ENCODE results near the gene TRPM2. TPM values are rescaled to one million over a fixed set of nuclear protein-coding genes. Genes with fewer than 3 reads are reported as not detected.
"Not testable (repeated sequence)": the region's sequence is repeated elsewhere in the genome, so short reads cannot be mapped to it uniquely, and the experiment has no call there.

Gene TRPM2
- total RNA-seq, 1 donor from 2014 or later = 0.09 TPM

DNA sequence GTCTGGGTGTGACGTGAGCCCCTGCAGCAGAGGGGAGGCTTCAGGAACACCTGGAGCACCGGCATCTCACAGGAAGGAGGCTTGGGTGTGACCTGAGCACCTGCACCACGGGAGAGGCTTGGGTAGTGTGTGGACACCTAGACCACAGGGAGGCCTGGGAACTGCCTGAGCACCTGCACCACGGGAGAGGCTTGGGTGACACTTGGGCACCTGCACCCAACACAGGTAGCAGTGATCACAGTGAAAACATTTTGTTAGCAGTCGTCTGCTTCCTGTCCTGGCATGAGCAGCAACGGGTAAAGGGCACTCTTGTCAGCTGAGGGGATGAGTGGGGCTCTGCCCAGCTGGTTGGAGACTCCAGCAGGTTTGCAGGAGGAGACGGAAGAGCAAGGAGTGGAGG lies 124.3 kb downstream of the TRPM2 start:
- Mint-ChIP-seq H3K9me3 (no peaks in the 10 kb centered on the region), H3K4me1 (no peaks in the 10 kb centered on the region), H3K27ac (no peak overlapping the region), H3K36me3 (no peaks in the 10 kb centered on the region), H3K27me3 (ENCODE audit: low read depth) (no peaks in the 10 kb centered on the region), H3K4me3 (no peak overlapping the region)
- TF ChIP-seq, protein P1, sequence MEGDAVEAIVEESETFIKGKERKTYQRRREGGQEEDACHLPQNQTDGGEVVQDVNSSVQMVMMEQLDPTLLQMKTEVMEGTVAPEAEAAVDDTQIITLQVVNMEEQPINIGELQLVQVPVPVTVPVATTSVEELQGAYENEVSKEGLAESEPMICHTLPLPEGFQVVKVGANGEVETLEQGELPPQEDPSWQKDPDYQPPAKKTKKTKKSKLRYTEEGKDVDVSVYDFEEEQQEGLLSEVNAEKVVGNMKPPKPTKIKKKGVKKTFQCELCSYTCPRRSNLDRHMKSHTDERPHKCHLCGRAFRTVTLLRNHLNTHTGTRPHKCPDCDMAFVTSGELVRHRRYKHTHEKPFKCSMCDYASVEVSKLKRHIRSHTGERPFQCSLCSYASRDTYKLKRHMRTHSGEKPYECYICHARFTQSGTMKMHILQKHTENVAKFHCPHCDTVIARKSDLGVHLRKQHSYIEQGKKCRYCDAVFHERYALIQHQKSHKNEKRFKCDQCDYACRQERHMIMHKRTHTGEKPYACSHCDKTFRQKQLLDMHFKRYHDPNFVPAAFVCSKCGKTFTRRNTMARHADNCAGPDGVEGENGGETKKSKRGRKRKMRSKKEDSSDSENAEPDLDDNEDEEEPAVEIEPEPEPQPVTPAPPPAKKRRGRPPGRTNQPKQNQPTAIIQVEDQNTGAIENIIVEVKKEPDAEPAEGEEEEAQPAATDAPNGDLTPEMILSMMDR (IDR thresholded peaks at IDR 0.05; ENCODE audit: unreplicated experiment) = no peak
- DNase-seq (ENCODE audit: low spot score in 2 of 2, unreplicated experiment in 2 of 2) = no peak

DNA sequence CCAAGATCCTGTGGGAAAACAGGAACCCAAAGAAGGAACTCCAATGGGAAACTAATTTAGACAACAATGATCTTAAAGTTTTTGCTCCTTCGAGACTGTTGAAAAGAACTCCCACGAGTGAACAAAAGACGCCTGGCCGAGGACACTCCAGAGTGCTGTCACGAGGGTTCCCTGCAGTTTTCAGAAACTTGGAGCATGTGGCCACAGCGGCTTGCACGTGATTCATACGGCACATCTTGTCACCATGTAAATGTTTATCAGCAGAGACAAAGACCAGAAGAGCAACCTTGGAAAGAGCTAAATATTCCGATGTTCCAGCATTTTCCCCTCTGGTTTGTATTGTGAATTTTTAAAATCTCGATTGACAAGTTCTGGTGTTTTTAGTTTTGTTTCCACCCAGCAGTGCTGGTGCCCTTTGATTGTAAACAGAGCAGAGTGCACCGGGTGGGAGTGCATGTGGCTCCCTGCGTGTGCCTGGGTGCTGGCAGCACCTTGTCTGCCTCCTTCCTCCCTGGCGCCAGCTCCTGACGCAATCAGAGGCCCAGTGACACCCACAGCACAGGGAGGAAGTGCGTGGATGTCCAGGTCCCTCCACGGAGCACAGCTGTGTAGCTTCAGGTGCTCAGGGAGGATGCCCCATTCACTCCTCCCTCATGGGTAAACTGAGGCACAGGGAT lies 124.8 kb downstream of the TRPM2 start:
- Mint-ChIP-seq H3K27me3 (ENCODE audit: low read depth) (no peaks in the 10 kb centered on the region), H3K9me3 (no peaks in the 10 kb centered on the region), H3K27ac (no peak overlapping the region), H3K4me3 (no peak overlapping the region), H3K36me3 (no peaks in the 10 kb centered on the region), H3K4me1 (no peaks in the 10 kb centered on the region)
- DNase-seq (ENCODE audit: low spot score in 2 of 2, unreplicated experiment in 2 of 2) = no peak
- TF ChIP-seq, protein P1 (IDR thresholded peaks at IDR 0.05; ENCODE audit: unreplicated experiment) = no peak

DNA sequence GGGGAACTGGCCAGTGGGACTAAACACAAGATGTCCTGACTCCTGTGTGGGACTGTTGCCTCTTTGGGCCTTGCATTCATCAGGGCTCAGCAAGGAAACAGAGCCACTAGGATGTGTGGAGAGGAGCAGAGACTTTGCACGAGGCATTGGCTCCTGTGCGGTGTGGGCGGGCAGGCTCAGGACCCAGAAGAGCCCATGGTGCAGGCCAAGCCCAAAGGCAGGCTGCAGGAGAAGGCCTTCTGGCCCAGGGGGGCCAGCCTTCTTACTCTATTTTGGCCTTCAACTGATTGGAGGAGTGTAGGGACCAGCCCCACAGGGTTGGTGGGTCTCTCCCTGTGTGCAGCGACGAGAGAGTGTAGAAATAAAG lies 125.4 kb downstream of the TRPM2 start:
- Mint-ChIP-seq H3K36me3 (no peaks in the 10 kb centered on the region), H3K4me1 (no peaks in the 10 kb centered on the region), H3K9me3 (no peaks in the 10 kb centered on the region), H3K27me3 (ENCODE audit: low read depth) (no peaks in the 10 kb centered on the region), H3K27ac (no peak overlapping the region), H3K4me3 (no peak overlapping the region)
- DNase-seq (ENCODE audit: low spot score in 2 of 2, unreplicated experiment in 2 of 2) = no peak
- TF ChIP-seq, protein P1 (IDR thresholded peaks at IDR 0.05; ENCODE audit: unreplicated experiment) = no peak

DNA sequence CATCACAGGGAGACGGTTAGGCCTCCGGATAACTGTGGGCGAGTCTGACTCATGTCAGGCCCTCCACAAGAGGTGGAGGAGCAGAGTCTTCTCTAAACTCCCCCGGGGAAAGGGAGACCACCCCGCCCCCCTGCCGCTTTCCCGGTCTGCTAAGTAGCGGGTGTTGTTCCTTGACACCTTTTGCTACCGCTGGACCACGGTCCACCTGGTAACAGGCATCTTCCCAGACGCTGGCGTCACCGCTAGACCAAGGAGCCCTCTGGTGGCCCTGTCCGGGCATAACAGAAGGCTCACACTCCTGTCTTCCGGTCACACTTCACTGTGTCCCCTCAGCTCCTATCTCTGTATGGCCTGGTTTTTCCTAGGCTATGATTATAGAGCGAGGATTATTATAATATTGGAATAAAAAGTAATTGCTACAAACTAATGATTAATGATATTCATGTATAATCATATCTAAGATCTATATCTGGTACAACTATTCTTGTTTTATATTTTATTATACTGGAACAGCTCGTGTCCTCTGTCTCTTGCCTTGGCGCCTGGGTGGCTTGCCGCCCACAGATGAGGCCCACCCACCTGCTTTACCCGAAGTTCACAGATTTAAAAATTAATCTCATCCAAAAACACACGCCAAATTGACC lies 126.3 kb downstream of the TRPM2 start:
- H3K36me3 Mint-ChIP-seq; DNase-seq (ENCODE audit: low spot score in 2 of 2, unreplicated experiment in 2 of 2); H3K9me3 Mint-ChIP-seq; H3K27ac Mint-ChIP-seq; H3K4me3 Mint-ChIP-seq; H3K27me3 Mint-ChIP-seq (ENCODE audit: low read depth); H3K4me1 Mint-ChIP-seq: not testable (repeated sequence)
- TF ChIP-seq, protein P1 (IDR thresholded peaks at IDR 0.05; ENCODE audit: unreplicated experiment) = peak; percentile 29

DNA sequence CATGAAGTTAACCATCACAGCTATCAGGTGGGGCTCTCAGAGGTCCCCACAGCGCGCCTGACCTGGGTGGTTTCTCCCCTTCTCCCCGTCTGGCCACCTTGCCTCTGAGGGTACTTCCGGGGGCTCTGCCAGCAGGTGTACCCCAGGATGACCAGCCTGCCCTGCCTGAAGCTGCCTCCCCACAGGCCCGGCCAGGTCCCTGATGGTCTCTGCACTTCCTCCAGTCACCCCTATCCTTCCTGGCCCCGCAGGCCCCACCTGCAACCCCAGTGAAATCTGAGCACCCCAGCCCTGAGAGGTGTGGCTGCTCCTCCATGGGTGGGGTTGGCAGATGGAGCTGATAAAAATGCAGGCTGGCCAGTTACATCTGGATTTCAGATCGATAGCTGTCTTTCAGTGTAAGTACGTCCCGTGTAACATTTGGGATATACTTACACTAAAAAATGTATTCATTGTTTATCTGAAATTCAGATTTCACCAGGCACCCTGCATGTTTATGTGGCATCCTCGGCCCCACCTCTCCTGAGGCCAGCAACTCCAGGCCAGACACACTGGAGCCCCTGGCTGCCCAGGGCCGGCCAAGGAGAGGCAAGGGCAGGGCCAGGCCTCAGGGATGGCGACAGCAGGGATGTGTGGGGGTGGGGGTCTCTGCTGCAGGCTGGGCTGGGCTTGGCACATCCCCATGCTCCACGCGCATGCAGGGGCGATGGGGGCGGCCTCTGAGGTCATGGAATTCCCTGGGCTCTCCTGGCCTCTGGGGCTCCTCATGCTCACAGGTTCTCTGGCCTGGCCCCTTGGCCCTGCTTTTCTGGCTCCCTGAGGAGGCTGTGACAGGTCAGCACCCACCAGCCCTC lies 127.0 kb downstream of the TRPM2 start:
- TF ChIP-seq, protein P1 (IDR thresholded peaks at IDR 0.05; ENCODE audit: unreplicated experiment) = no peak
- H3K27me3 Mint-ChIP-seq (ENCODE audit: low read depth) = no peaks in the 10 kb centered on the region

More for the DNA sequence above, 127.0 kb downstream of the TRPM2 start:
- Mint-ChIP-seq H3K36me3 (no peaks in the 10 kb centered on the region), H3K9me3 (no peaks in the 10 kb centered on the region), H3K4me1 (peaks cover 1% of the 10 kb centered on the region), H3K4me3 (no peak overlapping the region), H3K27ac (no peak overlapping the region)
- DNase-seq (ENCODE audit: low spot score in 2 of 2, unreplicated experiment in 2 of 2) = no peak

Data from mesothelial cell of epicardium (in vitro differentiated cells).